Activated CD4-positive, alpha-beta T cell treated with anti-CD3 and anti-CD28 coated beads, Interleukin-2, amount 10 ng/mL, durations not matched to agents 24 days and 14 days (primary cell): ENCODE measurements around the gene FAM184B. TPM values are rescaled to one million over a fixed set of nuclear protein-coding genes. Genes with fewer than 3 reads are reported as not detected.
"Not testable (repeated sequence)": the region's sequence is repeated elsewhere in the genome, so short reads cannot be mapped to it uniquely, and the experiment has no call there.

ENCODE experiments used
- DNase-seq: peaks from one replicate; pipeline ENCODE4 v3.0.0; 2022
- H3K27ac Mint-ChIP-seq: one replicate; pipeline ENCODE4 v1.8.0; 2022; ENCODE audit warnings: mild to moderate bottlenecking, mixed read lengths
- H3K27me3 Mint-ChIP-seq: one replicate; pipeline ENCODE4 v1.8.0; 2022; ENCODE audit warnings: mixed read lengths
- H3K36me3 Mint-ChIP-seq: one replicate; pipeline ENCODE4 v1.8.0; 2022; ENCODE audit warnings: low read depth, mild to moderate bottlenecking, mixed read lengths
- H3K4me1 Mint-ChIP-seq: one replicate; pipeline ENCODE4 v1.8.0; 2021; ENCODE audit warnings: mixed read lengths
- H3K4me3 Mint-ChIP-seq: one replicate; pipeline ENCODE4 v1.8.0; 2022; ENCODE audit warnings: mild to moderate bottlenecking, moderate library complexity, mixed read lengths
- H3K9me3 Mint-ChIP-seq: one replicate; pipeline ENCODE4 v1.8.0; 2021; ENCODE audit warnings: mixed read lengths
- intact Hi-C: fragments of 100-400 bp; cut with micrococcal nuclease; formaldehyde crosslinking; loops from one replicate; pipeline ENCODE4 v1.15.1; 2023
- total RNA-seq: library from RNA; stranded (reverse); gene quantifications from 2 replicates; pipeline ENCODE4 v1.2.3, GENCODE V29; 2022

FAM184B gene
- total RNA-seq, 1 donor from 2014 or later: not detected

- no peak for DNase-seq
- peaks cover 3% of the 10 kb centered on the region for H3K9me3 Mint-ChIP-seq
- no peak overlapping the region for H3K27ac Mint-ChIP-seq
- H3K27me3 Mint-ChIP-seq: peaks cover 9% of the 10 kb centered on the region
- H3K4me1 Mint-ChIP-seq: no peaks in the 10 kb centered on the region
- H3K36me3 Mint-ChIP-seq: no peaks in the 10 kb centered on the region
- no peak overlapping the region for H3K4me3 Mint-ChIP-seq
- intact Hi-C loops: no loop called here
These were observed 79.5 kb downstream of the FAM184B start for GRCh38 chr4:17701882-17702281.

GRCh38 chr4:17701138-17701839 is 80.1 kb downstream of the FAM184B start:
- no peak overlapping the region for H3K27ac Mint-ChIP-seq
- intact Hi-C loops: no loop called here
- H3K4me3 Mint-ChIP-seq: no peak overlapping the region
- no peaks in the 10 kb centered on the region for H3K4me1 Mint-ChIP-seq
- peaks cover 10% of the 10 kb centered on the region for H3K27me3 Mint-ChIP-seq
- no peaks in the 10 kb centered on the region for H3K36me3 Mint-ChIP-seq
- DNase-seq: no peak
- peaks cover 4% of the 10 kb centered on the region for H3K9me3 Mint-ChIP-seq

- no peak for DNase-seq
- peaks cover 4% of the 10 kb centered on the region for H3K9me3 Mint-ChIP-seq
- peaks cover 12% of the 10 kb centered on the region for H3K27me3 Mint-ChIP-seq
- no peaks in the 10 kb centered on the region for H3K4me1 Mint-ChIP-seq
- intact Hi-C loops: no loop called here
- H3K4me3 Mint-ChIP-seq: no peak overlapping the region
- no peak overlapping the region for H3K27ac Mint-ChIP-seq
- H3K36me3 Mint-ChIP-seq: no peaks in the 10 kb centered on the region
These were observed 82.0 kb downstream of the FAM184B start for GRCh38 chr4:17699380-17699779.

- intact Hi-C loops: no loop called here
- H3K36me3 Mint-ChIP-seq: no peaks in the 10 kb centered on the region
- peaks cover 12% of the 10 kb centered on the region for H3K27me3 Mint-ChIP-seq
- H3K4me1 Mint-ChIP-seq: no peaks in the 10 kb centered on the region
- H3K27ac Mint-ChIP-seq: no peak overlapping the region
- H3K9me3 Mint-ChIP-seq: peaks cover 4% of the 10 kb centered on the region
- H3K4me3 Mint-ChIP-seq: no peak overlapping the region
- DNase-seq: no peak
These were observed 83.3 kb downstream of the FAM184B start for GRCh38 chr4:17698116-17698515.

- no peak for DNase-seq
These were observed 86.1 kb downstream of the FAM184B start for GRCh38 chr4:17695341-17695740.

GRCh38 chr4:17694552-17694951 is 86.9 kb downstream of the FAM184B start:
- Mint-ChIP-seq H3K4me1 (no peaks in the 10 kb centered on the region), H3K4me3 (no peak overlapping the region), H3K36me3 (no peaks in the 10 kb centered on the region), H3K27ac (no peak overlapping the region), H3K9me3 (peaks cover 4% of the 10 kb centered on the region), H3K27me3 (peaks cover 8% of the 10 kb centered on the region)
- intact Hi-C loops: no loop called here
- no peak for DNase-seq

More at GRCh38 chr4:17695341-17695740, 86.1 kb downstream of the FAM184B start:
- H3K27me3 Mint-ChIP-seq: peaks cover 9% of the 10 kb centered on the region
- H3K36me3 Mint-ChIP-seq: no peaks in the 10 kb centered on the region
- no peak overlapping the region for H3K27ac Mint-ChIP-seq
- peaks cover 4% of the 10 kb centered on the region for H3K9me3 Mint-ChIP-seq
- H3K4me1 Mint-ChIP-seq: no peaks in the 10 kb centered on the region
- intact Hi-C loops: no loop called here
- H3K4me3 Mint-ChIP-seq: no peak overlapping the region

- Mint-ChIP-seq H3K36me3 (no peaks in the 10 kb centered on the region), H3K4me3 (no peak overlapping the region), H3K27ac (no peak overlapping the region), H3K27me3 (no peaks in the 10 kb centered on the region), H3K9me3 (no peaks in the 10 kb centered on the region), H3K4me1 (peaks cover 2% of the 10 kb centered on the region)
- intact Hi-C loops: no loop called here
- DNase-seq: no peak
These were observed 90.5 kb downstream of the FAM184B start for GRCh38 chr4:17690898-17691297.

- Mint-ChIP-seq H3K27me3 (no peaks in the 10 kb centered on the region), H3K9me3 (no peaks in the 10 kb centered on the region), H3K36me3 (no peaks in the 10 kb centered on the region), H3K4me1 (peaks cover 2% of the 10 kb centered on the region), H3K4me3 (no peak overlapping the region), H3K27ac (no peak overlapping the region)
- no peak for DNase-seq
- intact Hi-C loops: no loop called here
These were observed 91.3 kb downstream of the FAM184B start for GRCh38 chr4:17690135-17690534.

GRCh38 chr4:17688011-17688441 is 93.4 kb downstream of the FAM184B start:
- Mint-ChIP-seq H3K4me1 (peaks cover 2% of the 10 kb centered on the region), H3K36me3 (no peaks in the 10 kb centered on the region), H3K4me3 (no peak overlapping the region), H3K9me3 (no peaks in the 10 kb centered on the region), H3K27me3 (no peaks in the 10 kb centered on the region), H3K27ac (no peak overlapping the region)
- no peak for DNase-seq
- intact Hi-C loops: no loop called here

- intact Hi-C loops: no loop called here
- no peak for DNase-seq
- Mint-ChIP-seq H3K9me3 (no peaks in the 10 kb centered on the region), H3K4me3 (no peak overlapping the region), H3K27ac (no peak overlapping the region), H3K4me1 (peaks cover 2% of the 10 kb centered on the region), H3K36me3 (no peaks in the 10 kb centered on the region), H3K27me3 (no peaks in the 10 kb centered on the region)
These were observed 94.1 kb downstream of the FAM184B start for GRCh38 chr4:17687237-17687857.

- H3K9me3 Mint-ChIP-seq, intact Hi-C loops, H3K4me3 Mint-ChIP-seq, H3K27me3 Mint-ChIP-seq, H3K27ac Mint-ChIP-seq, H3K36me3 Mint-ChIP-seq, DNase-seq, H3K4me1 Mint-ChIP-seq: not testable (repeated sequence)
These were observed 96.8 kb downstream of the FAM184B start for GRCh38 chr4:17684648-17685047.

- DNase-seq: no peak
- no peak overlapping the region for H3K4me3 Mint-ChIP-seq
- H3K27ac Mint-ChIP-seq: no peak overlapping the region
- peaks cover 6% of the 10 kb centered on the region for H3K9me3 Mint-ChIP-seq
- H3K4me1 Mint-ChIP-seq: no peaks in the 10 kb centered on the region
- intact Hi-C loops: no loop called here
- no peaks in the 10 kb centered on the region for H3K36me3 Mint-ChIP-seq
- no peaks in the 10 kb centered on the region for H3K27me3 Mint-ChIP-seq
These were observed 99.2 kb downstream of the FAM184B start for GRCh38 chr4:17682222-17682566.

GRCh38 chr4:17681281-17682221 is 99.9 kb downstream of the FAM184B start:
- no peak overlapping the region for H3K27ac Mint-ChIP-seq
- DNase-seq: no peak
- H3K4me3 Mint-ChIP-seq: no peak overlapping the region
- no peaks in the 10 kb centered on the region for H3K36me3 Mint-ChIP-seq
- intact Hi-C loops: no loop called here
- no peaks in the 10 kb centered on the region for H3K27me3 Mint-ChIP-seq
- H3K4me1 Mint-ChIP-seq: no peaks in the 10 kb centered on the region
- peaks cover 7% of the 10 kb centered on the region for H3K9me3 Mint-ChIP-seq
